Parathyroid adenoma (tissue), 2 donors: ENCODE measurements around the gene ZNF287.

Experiments used
- H2AFZ ChIP-seq: fragments of 300-600 bp; sonication (generic); one replicate; pipeline ENCODE4 v1.7.0; 2017; ENCODE audit warnings: antibody characterized with exemption, mild to moderate bottlenecking
- H3K27ac ChIP-seq: fragments of 300-600 bp; sonication (generic); one replicate; pipeline ENCODE4 v1.7.0; 2017
- H3K27me3 ChIP-seq: fragments of 300-600 bp; sonication (generic); one replicate; pipeline ENCODE4 v1.7.0; 2017; ENCODE audit warnings: low read length; ENCODE audit not compliant: control insufficient read depth, insufficient read depth
- H3K36me3 ChIP-seq: fragments of 300-600 bp; sonication (generic); one replicate; pipeline ENCODE4 v1.7.0; 2017; ENCODE audit warnings: low read length; ENCODE audit not compliant: control insufficient read depth, insufficient read depth
- H3K4me1 ChIP-seq: fragments of 300-600 bp; sonication (generic); one replicate; pipeline ENCODE4 v1.7.0; 2017; ENCODE audit warnings: control low read depth
- H3K4me2 ChIP-seq: fragments of 300-600 bp; sonication (generic); one replicate; pipeline ENCODE4 v1.7.0; 2017; ENCODE audit warnings: low read length
- H3K4me3 ChIP-seq: fragments of 300-600 bp; sonication (generic); one replicate; pipeline ENCODE4 v1.7.0; 2017; ENCODE audit warnings: low read depth, low read length
- H3K79me2 ChIP-seq: fragments of 300-600 bp; sonication (generic); one replicate; pipeline ENCODE4 v1.7.0; 2017; ENCODE audit warnings: control low read depth
- H3K9ac ChIP-seq: fragments of 300-600 bp; sonication (generic); one replicate; pipeline ENCODE4 v1.7.0; 2017; ENCODE audit warnings: mild to moderate bottlenecking
- H3K9me3 ChIP-seq: fragments of 300-600 bp; sonication (generic); one replicate; pipeline ENCODE4 v1.7.0; 2017; ENCODE audit warnings: low read length; ENCODE audit not compliant: control insufficient read depth
- CTCF ChIP-seq: fragments of 300-600 bp; sonication (generic); IDR thresholded peaks from one replicate; pipeline ENCODE4 v1.7.0; 2017; ENCODE audit warnings: antibody characterized with exemption, mild to moderate bottlenecking
- donor health status: primary hyperparathyroidism.

The ZNF287 gene

GRCh38 chr17:16568541-16569357 is at the start of gene ZNF287:
TSS of gene ZNF287 (minus strand) at chr17:16569204. CDS start at chr17:16567731, 1,473 bp downstream.
- no peak for TF ChIP-seq CTCF
- Histone ChIP-seq H3K36me3 (no peaks in the 10 kb centered on the region), H3K79me2 (no peaks in the 10 kb centered on the region), H3K4me2 (peak within 1 kb of the TSS; percentile 65), H3K9ac (peak within 1 kb of the TSS; percentile 22), H3K4me1 (no peaks in the 10 kb centered on the region), H3K27ac (peak within 1 kb of the TSS; percentile 25), H3K9me3 (no peaks in the 10 kb centered on the region), H3K27me3 (no peaks in the 10 kb centered on the region), H2AFZ (peak within 1 kb of the TSS; percentile 65), H3K4me3 (peak within 1 kb of the TSS; percentile 75)

GRCh38 chr17:16617481-16618060 is 48.6 kb upstream of the ZNF287 start:
- Histone ChIP-seq H3K4me1 (no peaks in the 10 kb centered on the region), H3K4me2 (no peak overlapping the region), H2AFZ (no peak overlapping the region), H3K9me3 (peaks cover 11% of the 10 kb centered on the region), H3K79me2 (no peaks in the 10 kb centered on the region), H3K27me3 (no peaks in the 10 kb centered on the region), H3K9ac (no peak overlapping the region), H3K36me3 (no peaks in the 10 kb centered on the region), H3K27ac (no peak overlapping the region), H3K4me3 (no peak overlapping the region)
- no peak for TF ChIP-seq CTCF

DNA sequence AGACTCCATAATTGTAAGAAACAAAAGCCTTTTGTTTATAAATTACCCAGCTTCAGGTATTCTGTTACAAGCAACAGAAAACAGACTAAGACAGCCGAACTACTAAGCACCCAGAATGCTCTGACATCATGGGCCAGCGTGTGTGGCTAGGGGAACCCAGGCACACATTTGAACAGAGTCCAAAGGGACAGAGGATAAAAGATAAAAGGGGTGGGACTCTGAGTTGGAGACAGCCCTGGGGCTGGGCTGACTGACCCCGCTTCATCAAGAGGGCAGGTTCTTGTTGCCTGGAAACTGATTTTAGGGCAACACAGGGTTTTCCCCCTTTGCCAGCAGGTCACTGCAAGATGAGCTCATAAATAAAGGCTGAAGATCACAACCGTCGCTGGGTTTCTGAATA is 30.5 kb upstream of the ZNF287 start:
- Histone ChIP-seq H3K36me3 (no peaks in the 10 kb centered on the region), H3K79me2 (no peaks in the 10 kb centered on the region), H3K9me3 (no peaks in the 10 kb centered on the region), H3K4me1 (no peaks in the 10 kb centered on the region), H2AFZ (no peak overlapping the region), H3K9ac (no peak overlapping the region), H3K4me2 (no peak overlapping the region), H3K27ac (no peak overlapping the region), H3K4me3 (no peak overlapping the region), H3K27me3 (no peaks in the 10 kb centered on the region)
- no peak for TF ChIP-seq CTCF

DNA sequence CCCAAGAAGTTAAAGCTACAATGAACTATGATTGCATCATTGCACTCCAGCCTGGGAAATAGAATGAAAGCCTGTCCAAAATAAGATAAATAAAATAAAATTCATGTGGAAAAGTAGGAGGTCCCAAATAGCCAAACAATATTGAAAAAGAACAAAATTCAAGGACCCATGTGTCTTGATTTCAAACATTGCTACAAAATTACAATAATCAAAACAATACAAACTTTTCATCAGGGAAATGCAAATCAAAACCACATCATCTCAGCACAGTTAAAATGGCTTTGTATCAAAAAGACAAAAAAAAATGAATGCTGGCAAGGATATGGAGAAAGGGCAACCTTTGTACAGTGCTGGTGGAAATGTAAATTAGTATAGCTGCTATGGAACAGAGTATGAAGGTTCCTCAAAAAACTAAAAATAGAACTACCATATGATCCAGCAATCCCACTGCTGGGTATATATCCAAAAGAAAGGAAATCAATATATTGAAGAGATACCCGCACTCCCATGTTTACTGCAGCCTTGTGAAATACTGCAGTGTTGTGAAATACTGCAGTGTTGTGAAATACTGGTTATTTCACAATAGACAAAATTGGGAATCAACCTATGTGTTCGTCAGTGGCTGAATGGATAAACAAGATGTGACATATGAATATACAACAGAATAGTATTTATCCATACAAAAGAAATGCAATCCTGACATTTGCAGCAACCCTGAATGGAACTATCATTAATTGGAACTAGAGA is 24.5 kb upstream of the ZNF287 start:
- Histone ChIP-seq H3K9me3 (no peaks in the 10 kb centered on the region), H3K27ac (no peak overlapping the region)

More for the DNA sequence above, 24.5 kb upstream of the ZNF287 start:
- H3K4me2 ChIP-seq = no peak overlapping the region
- no peak overlapping the region for H3K4me3 ChIP-seq
- TF ChIP-seq CTCF = no peak
- H2AFZ ChIP-seq = no peak overlapping the region
- no peaks in the 10 kb centered on the region for H3K79me2 ChIP-seq
- H3K9ac ChIP-seq = no peak overlapping the region
- no peaks in the 10 kb centered on the region for H3K27me3 ChIP-seq
- no peaks in the 10 kb centered on the region for H3K36me3 ChIP-seq
- no peaks in the 10 kb centered on the region for H3K4me1 ChIP-seq
